NCI-H446 (cell line): Measurements from ENCODE around the gene KRT82.

Experiments
- DNase-seq, 2 experiments: peaks; one replicate each; lab custom pipeline; 2025; lab: John Stamatoyannopoulos, UW

KRT82 gene

GRCh38 chr12:52435659-52435999 lies 29.5 kb upstream of the KRT82 start:
- DNase-seq: no peak

DNA sequence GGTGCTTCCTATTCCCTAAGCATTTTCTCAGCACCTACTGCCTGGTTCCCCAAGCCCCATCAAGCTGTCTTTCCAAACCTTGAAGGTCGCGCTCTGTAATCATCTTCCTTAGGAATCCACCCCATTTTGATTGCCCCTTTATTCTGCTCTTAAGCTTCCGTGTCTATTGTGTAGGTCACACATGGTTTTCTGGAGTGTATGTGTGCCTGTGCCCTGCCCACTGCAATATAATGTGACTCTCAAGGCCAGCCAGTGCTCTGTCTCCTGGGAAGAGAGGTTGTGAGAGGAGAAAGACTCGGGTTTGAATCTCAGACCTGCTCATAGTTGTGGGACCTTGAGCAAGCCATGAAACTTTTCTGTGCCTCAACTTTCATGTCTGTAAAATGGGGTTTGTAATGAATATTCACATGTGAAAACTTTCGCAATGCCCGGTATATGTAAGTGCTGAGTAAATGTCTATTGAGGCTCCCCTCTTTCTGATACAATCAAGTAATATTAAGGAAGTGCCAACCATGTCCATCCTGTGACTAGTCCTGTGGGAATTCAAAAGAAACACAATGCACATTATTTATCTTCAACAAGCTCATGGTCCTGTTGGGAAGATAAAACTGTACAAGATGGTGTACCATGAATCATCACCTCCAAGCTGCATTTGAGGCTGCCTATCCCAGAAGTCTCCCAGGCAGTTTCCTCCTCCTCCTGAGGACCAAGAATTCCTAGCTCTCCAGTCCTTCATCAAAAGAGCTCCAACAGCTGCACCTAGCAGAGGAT lies 28.8 kb upstream of the KRT82 start:
- no peak for DNase-seq

DNA sequence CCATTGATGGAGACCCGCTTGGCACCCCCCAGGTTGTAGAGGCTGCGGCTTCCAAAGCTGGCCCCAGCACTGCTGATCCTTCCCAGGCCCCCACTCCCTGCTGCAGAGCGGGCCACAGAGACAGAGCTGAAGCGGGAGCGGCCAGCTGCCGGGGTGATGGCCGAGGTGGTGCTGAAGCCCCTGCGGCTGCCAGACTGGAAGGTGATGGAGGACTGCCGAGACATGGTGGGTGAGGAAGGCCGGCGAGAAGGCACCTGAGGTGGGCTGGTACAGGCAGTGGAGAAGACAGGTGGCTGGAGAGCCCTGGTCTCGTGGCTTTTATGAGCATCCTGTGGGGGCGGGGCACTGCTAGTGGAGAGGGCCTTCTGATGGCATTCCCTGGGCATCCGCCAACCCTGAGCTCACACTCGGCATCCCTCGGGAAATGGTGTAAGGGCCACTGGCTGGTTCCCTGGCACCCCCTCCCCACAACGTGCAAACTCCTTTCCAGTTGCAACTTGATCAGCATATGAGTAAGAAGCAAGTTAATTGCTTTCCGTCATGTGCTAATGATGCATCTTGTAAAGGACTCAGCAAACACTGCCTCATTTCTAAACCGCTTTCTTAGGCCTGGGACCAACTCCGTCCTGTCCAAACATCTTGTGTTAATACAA lies 28.1 kb upstream of the KRT82 start, which contains the start of gene KRT75:
KRT75 (minus strand) TSS at position 291 of the 653 bp plus-strand sequence; CDS start at position 224, 67 bp downstream.
- peak in 1 of 2 experiments; percentile 11 for DNase-seq

DNA sequence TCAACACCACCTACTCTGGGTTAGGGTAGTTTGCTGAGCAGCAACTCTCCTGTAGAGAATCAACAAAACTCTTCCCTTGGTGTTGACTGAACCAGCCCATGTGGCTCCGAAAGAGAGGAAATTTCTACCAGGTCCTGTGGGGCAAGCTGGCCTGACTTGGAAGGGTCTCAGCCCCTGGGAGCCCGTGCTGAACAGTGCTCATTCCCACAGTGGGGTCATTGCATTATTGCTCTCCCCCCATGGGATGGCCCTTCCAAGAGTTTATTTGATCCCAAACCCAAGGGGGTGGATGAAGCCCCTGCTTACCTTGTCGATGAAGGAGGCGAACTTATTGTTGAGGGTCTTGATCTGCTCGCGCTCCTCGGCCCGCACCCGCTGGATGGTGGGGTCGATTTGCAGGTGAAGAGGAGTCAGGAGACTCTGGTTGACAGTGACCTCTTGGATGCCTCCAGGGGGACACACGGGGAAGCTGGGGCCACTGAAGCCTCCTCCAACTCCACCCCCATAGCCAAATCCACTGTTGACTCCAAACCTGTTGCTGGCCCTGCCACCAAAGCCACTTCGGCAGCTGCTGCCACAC lies 27.5 kb upstream of the KRT82 start:
- no peak for DNase-seq

DNA sequence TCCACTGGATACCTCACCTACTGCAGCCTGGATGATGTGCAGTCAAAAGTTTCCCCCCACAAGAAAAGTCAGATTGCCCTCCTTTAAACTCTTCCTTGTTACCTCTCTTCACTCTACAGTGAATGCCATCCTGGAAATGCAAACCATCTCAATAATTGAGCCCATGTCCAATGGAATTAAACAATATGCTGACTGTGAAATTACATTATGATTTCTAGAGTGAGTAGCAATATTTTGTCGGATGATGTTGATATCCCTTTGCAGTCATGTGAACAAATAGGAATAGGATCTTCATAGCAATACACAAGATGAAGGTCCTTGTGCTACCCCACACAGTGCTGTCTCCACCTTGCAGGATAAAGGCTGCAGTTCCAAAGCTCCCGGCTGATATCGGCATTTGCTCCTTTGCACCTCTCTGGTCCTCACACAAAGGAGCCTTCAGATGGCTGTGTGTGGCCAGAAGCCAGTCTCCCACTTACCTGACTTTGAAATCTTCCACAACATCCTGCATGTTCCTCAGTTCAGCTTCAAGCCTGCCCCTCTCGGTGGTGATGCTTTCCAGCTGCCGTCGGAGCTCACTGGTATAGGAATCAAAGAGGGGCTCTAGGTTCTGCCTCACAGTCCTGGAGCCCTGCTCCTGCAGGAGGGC lies 26.5 kb upstream of the KRT82 start:
- no peak for DNase-seq

- no peak for DNase-seq
These were observed 22.0 kb upstream of the KRT82 start for GRCh38 chr12:52428121-52428520.

DNA sequence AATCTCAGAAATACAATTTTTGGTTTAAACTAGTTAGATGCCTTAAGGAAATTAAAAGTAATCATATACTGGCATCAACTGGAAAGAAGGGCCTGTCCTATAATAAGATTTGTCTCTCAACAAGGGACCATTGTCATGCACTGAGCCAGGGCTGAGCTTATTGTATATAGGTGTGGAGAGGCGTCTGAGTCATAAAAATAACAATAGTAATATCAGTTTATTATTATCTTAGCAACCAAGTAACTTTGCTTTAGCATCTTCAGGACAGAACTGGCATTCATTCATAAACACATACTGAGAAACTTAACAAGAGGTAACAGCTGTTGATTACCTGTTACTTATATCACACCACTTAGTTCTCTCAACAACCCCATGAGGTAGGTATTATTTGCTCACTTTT lies 20.9 kb upstream of the KRT82 start:
- DNase-seq: no peak

DNA sequence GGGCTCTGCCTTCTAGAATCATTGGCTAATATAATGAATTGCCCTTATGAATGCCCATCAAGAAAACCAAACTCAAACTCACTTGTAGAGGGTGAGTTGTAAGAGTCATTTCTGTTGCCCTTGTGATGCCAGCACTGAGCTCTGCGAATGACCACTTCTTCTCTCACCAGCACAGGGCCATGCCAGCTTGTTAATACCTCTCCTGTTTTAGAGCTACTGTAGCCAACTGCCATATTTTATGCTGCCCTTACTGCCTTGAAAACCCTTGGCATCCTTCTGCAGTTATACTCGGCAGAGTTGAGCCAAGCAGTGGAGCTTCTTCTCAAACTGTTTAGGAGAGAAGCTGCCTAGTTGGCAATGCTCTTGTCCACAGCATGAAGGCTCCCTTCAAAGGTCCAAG lies 19.9 kb upstream of the KRT82 start:
- no peak for DNase-seq

- DNase-seq: no peak
These were observed 19.3 kb upstream of the KRT82 start for GRCh38 chr12:52425466-52425865.

- DNase-seq: no peak
These were observed 17.7 kb upstream of the KRT82 start for GRCh38 chr12:52423661-52424500.

DNA sequence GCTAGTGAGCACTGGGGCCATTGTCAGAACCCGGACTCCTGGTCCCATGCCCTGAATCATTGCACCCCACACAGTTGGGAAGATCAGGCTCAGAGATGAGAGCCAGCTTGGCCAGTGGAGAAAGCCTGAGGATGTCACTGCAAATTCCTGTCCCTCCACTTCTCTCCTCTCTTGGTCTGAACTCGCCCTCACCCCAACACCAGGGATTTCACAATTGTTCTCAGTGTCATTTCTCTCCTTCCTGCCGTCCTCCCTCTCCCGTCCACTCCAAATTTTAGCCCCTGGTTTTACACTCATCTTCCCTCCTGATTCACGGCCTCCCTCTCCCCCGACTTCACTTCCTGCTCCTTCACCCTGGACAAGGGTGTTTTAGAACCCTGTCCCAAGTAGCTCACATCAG lies 16.9 kb upstream of the KRT82 start:
- DNase-seq: no peak

- no peak for DNase-seq
These were observed 13.5 kb upstream of the KRT82 start for GRCh38 chr12:52419656-52420055.

- no peak for DNase-seq
These were observed 12.5 kb upstream of the KRT82 start for GRCh38 chr12:52418576-52419110.

GRCh38 chr12:52417740-52418139 lies 11.6 kb upstream of the KRT82 start:
- DNase-seq: no peak

- no peak for DNase-seq
These were observed 10.7 kb upstream of the KRT82 start for GRCh38 chr12:52416795-52417194.

DNA sequence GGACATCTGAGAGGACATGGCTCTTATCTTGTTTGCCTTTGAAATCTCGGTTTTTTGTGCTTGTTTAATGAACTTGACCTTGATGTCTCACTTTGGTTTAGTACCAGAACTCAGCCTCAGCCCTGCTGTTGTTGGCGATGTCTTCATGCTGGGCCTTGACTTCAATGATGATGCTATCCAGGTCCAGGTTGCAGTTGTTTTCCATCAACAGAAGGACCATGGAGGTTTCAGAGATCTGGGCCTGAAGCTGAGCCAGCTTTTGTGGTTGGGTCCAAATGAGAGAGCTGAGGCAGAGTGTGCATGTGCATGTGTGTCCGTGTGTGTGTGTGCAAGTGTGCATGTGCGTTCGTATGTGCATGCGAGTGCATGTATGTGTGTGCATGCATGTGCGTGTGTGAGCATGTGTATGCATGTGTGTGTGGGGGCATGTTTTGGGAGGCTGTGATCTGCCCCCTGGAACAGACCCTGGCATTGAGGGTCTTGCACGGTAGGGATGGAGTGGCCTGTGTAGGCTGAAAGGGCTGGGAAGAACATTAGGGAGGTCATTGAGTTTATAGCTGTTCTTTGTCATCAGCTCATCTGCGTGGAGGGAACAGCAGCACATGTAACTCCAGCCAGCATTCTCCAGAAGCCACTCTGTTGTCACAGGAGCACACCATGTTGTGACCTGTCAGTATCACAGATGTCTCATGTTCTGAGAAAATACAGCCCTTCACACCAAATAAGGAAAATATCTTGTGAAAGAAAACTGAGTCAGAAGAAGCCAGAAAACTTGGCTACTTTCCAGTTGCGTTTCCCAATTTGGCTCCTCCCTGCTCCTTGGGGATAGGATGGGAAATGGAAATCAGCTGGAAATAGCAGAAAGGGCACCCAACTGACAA lies 10.0 kb upstream of the KRT82 start:
- DNase-seq: no peak

DNA sequence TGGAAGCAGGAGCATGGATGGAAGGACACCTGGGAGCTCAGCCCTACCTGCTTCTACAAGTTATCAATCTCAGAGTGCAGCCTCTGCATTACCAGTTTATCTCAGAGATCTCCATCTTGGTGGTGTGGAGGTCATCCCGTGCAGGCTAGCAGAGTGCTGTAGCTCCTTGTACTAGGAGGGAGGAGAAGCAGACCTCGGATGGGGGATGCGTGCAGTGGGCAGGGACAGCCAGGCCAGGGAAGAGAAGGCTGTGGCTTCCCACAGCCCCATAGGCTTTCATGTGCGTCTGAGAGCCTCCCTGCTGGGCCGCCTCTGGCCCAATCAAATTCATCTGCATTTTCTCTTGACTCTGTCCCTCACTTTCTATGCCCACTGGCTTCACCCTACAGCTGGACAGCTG lies 8.8 kb upstream of the KRT82 start:
- DNase-seq: no peak

DNA sequence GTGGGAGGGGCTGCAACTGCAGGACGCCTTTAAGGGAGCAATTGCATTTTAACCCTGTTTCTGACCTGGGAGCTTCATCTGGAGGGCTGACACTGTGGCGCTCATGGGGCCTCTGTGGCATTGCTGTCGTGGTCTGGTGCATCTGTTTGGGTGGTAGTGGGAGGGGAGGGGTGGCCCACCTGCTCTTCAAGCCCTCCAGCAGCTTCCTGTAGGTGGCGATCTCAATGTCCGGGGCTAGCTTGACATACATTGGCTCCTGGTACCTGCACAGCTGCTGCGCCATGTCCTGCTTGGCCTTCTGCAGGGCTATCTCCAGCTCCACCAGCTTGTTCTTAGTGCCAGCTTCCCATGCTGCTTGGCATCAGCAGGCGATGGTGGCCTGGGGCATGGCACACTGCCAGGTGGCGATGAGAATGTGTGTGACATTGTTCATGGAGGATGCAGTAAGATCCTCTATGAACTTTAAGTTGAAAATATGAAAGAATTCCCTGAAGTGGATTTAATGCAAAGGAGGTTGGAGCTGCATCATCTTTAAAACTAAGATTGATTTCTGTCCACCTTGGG lies 7.7 kb upstream of the KRT82 start:
- no peak for DNase-seq

DNA sequence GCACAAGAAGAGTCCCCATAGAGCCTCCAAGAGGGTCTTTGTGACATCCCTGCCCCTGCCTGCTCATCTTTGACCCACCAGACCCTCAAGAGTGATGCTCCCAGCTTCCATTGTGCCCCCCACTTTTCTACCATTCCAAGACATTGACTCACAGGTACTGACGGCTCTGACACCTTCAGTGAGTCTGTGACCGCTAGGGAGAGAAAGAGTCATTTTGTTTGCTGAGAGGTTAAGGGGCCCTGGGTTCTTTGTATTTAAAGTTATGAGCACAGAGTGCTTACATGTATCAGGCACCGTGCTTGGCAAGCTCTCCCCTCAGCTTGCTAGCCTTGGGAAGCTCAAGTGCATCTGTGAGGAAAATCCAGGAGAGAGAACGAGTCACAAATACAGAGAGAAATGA lies 7.1 kb upstream of the KRT82 start:
- DNase-seq: no peak

DNA sequence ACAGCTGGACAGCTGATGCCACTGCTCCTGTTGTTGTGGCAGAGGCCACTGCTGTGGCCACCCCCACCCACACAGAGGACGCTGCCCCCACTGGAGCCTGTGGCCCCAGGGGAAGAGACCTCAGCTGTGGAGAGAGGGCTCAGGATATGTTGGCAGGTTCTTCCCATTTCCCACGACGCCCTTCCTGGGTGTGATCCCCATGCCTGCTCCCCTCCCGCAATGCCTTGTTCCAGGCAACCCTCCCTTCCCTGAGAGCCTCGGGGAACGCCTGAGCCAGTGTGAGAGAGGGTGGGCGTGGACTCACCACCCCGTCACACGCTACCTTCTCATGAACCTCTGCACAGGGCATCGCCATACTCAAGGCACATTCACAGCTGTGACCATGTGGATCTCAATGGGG lies 5.7 kb upstream of the KRT82 start:
- no peak for DNase-seq
